ENCODE measurements around the gene FER1L5. TPM values are rescaled to one million over a fixed set of nuclear protein-coding genes. Genes with fewer than 3 reads are reported as not detected.

Gene FER1L5
- total and polyA plus RNA-seq, 2 experiments from 2014 or later = 0.18 to 0.76 TPM

DNA sequence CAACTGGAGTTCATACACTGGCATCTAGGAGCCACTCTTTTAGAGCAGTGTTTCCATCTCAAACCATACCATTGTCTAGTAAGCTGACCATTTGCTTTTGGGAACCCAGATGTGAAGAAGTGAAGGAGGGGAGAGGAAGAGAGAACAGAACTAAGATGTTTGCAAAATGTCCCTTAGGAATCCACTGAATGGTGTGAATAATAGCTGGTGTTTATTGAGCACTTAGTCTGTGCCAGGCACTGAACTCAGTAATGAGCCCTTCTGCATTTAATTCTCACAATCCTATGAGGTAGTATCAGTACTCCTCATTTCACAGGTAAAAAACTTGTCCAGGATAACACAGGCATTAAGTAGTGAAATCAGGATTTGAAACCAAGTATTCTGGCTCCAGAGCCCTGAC is 73.8 kb downstream of the FER1L5 start (continued):
- TF ChIP-seq REST (IDR thresholded peaks at IDR 0.05; ENCODE audit: unreplicated experiment) = no peak
- no peak for TF ChIP-seq STAT1 (IDR thresholded peaks at IDR 0.05; ENCODE audit: unreplicated experiment)
- TF ChIP-seq EZH2 (IDR thresholded peaks at IDR 0.05; ENCODE audit: low read depth, unreplicated experiment) = no peak
- TF ChIP-seq ZNF114 (CRISPR knock-in tag; IDR thresholded peaks at IDR 0.05) = no peak

- Histone ChIP-seq H3K4me1 (ENCODE audit: insufficient read depth) (no peaks in the 10 kb centered on the region), H3K27ac (ENCODE audit: low read depth) (no peak overlapping the region), H3K27me3 (ENCODE audit: insufficient read depth) (no peaks in the 10 kb centered on the region), H3F3A (replicated peaks; ENCODE audit: low read depth) (no peaks in the 10 kb centered on the region), H3K79me2 (replicated peaks; ENCODE audit: insufficient read depth) (no peaks in the 10 kb centered on the region), H3K9me2 (ENCODE audit: insufficient read depth) (no peaks in the 10 kb centered on the region), H4K20me1 (replicated peaks; ENCODE audit: insufficient read depth) (peaks cover 18% of the 10 kb centered on the region), H3K4me2 (no peak overlapping the region), H3K36me3 (ENCODE audit: insufficient read depth) (peaks cover 23% of the 10 kb centered on the region), H2AFZ (no peak overlapping the region), H3K4me3 (no peak overlapping the region)
- no peaks in the 10 kb centered on the region; the same call in 2 of the 3 replicates for H3K9me3 Mint-ChIP-seq
- H3K27me3 Mint-ChIP-seq (ENCODE audit: insufficient read depth, low read depth, poor library complexity) = peaks cover 2% of the 10 kb centered on the region
- DNase-seq (ENCODE audit: low spot score) (no peak), ATAC-seq (no peak)
- no peak overlapping the region for H3K4me3 Mint-ChIP-seq
- peaks cover 40% of the 10 kb centered on the region for H3K36me3 Mint-ChIP-seq (ENCODE audit: low read depth)
- H3K4me1 Mint-ChIP-seq = no peaks in the 10 kb centered on the region
- no peak overlapping the region for H3K27ac Mint-ChIP-seq
- TF ChIP-seq REST (IDR thresholded peaks at IDR 0.05; ENCODE audit: unreplicated experiment) (no peak), NANOG (IDR thresholded peaks at IDR 0.05; ENCODE audit: borderline replicate concordance) (no peak), ZNF114 (CRISPR knock-in tag; IDR thresholded peaks at IDR 0.05) (no peak), JUNB (IDR thresholded peaks at IDR 0.05; ENCODE audit: unreplicated experiment) (no peak), POLR2AphosphoS5 (IDR thresholded peaks at IDR 0.05; ENCODE audit: low read depth) (no peak), STAT1 (IDR thresholded peaks at IDR 0.05; ENCODE audit: unreplicated experiment) (no peak), EZH2 (IDR thresholded peaks at IDR 0.05; ENCODE audit: low read depth, unreplicated experiment) (no peak), EZH2phosphoT487 (IDR thresholded peaks at IDR 0.05; ENCODE audit: unreplicated experiment) (no peak), ZNF331 (CRISPR knock-in tag; IDR thresholded peaks at IDR 0.05; ENCODE audit: low read depth) (no peak), CREB1 (CRISPR knock-in tag; IDR thresholded peaks at IDR 0.05; ENCODE audit: low read depth) (no peak), CTCF (conservative IDR thresholded peaks at IDR 0.05; ENCODE audit: low read depth in 2 of 2) (no peak)
- TF ChIP-seq, protein P1, sequence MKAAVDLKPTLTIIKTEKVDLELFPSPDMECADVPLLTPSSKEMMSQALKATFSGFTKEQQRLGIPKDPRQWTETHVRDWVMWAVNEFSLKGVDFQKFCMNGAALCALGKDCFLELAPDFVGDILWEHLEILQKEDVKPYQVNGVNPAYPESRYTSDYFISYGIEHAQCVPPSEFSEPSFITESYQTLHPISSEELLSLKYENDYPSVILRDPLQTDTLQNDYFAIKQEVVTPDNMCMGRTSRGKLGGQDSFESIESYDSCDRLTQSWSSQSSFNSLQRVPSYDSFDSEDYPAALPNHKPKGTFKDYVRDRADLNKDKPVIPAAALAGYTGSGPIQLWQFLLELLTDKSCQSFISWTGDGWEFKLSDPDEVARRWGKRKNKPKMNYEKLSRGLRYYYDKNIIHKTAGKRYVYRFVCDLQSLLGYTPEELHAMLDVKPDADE (IDR thresholded peaks at IDR 0.05) = no peak
These were observed 83.6 kb downstream of the FER1L5 start for GRCh38 chr2:96726131-96726530.
